ENCODE data around the gene BMPER.

The BMPER gene

GRCh38 chr7:34019301-34019790 is 114.0 kb downstream of the BMPER start:
- no peak overlapping the region for H3K4me3 ChIP-seq (ENCODE audit: low read depth, low read length)
- in situ Hi-C loops (cut with HindIII; ENCODE audit: low sequenced_read_pairs), result no loop called here
- no peak for TF ChIP-seq CTCF (IDR thresholded peaks at IDR 0.05; ENCODE audit: low read depth, low read length)
- DNase-seq (ENCODE audit: low read depth, low spot score), result no peak

GRCh38 chr7:34022626-34023025 is 117.3 kb downstream of the BMPER start:
- TF ChIP-seq CTCF (IDR thresholded peaks at IDR 0.05; ENCODE audit: low read depth, low read length), result no peak
- no peak overlapping the region for H3K4me3 ChIP-seq (ENCODE audit: low read depth, low read length)
- in situ Hi-C loops (cut with HindIII; ENCODE audit: low sequenced_read_pairs), result no loop called here
- DNase-seq (ENCODE audit: low read depth, low spot score), result no peak

- TF ChIP-seq CTCF (IDR thresholded peaks at IDR 0.05; ENCODE audit: low read depth, low read length), result no peak
- DNase-seq (ENCODE audit: low read depth, low spot score), result no peak
- in situ Hi-C loops (cut with HindIII; ENCODE audit: low sequenced_read_pairs), result no loop called here
- H3K4me3 ChIP-seq (ENCODE audit: low read depth, low read length), result no peak overlapping the region
Measured at GRCh38 chr7:34025600-34025999, 120.3 kb downstream of the BMPER start.

GRCh38 chr7:34026481-34027190 is 121.3 kb downstream of the BMPER start:
- TF ChIP-seq CTCF (IDR thresholded peaks at IDR 0.05; ENCODE audit: low read depth, low read length), result no peak
- in situ Hi-C loops (cut with HindIII; ENCODE audit: low sequenced_read_pairs), result no loop called here
- H3K4me3 ChIP-seq (ENCODE audit: low read depth, low read length), result no peak overlapping the region
- DNase-seq (ENCODE audit: low read depth, low spot score), result no peak

- no peak for DNase-seq (ENCODE audit: low read depth, low spot score)
- H3K4me3 ChIP-seq (ENCODE audit: low read depth, low read length), result no peak overlapping the region
- in situ Hi-C loops (cut with HindIII; ENCODE audit: low sequenced_read_pairs), result no loop called here
- no peak for TF ChIP-seq CTCF (IDR thresholded peaks at IDR 0.05; ENCODE audit: low read depth, low read length)
Measured at GRCh38 chr7:34031156-34031555, 125.8 kb downstream of the BMPER start.

GRCh38 chr7:34034728-34035127 is 129.4 kb downstream of the BMPER start:
- in situ Hi-C loops (cut with HindIII; ENCODE audit: low sequenced_read_pairs), result no loop called here
- no peak overlapping the region for H3K4me3 ChIP-seq (ENCODE audit: low read depth, low read length)
- DNase-seq (ENCODE audit: low read depth, low spot score), result no peak
- TF ChIP-seq CTCF (IDR thresholded peaks at IDR 0.05; ENCODE audit: low read depth, low read length), result no peak
